Epithelial cell of proximal tubule (primary cell): Measurements from ENCODE around the gene NPR3. TPM values are rescaled to one million over a fixed set of nuclear protein-coding genes. Genes with fewer than 3 reads are reported as not detected.

Experiments
- DNase-seq: peaks from one replicate; pipeline ENCODE4 v3.0.0-alpha.2; 2011; ENCODE audit warnings: low read depth
- H3K4me3 ChIP-seq: 2 replicates; pipeline ENCODE4 v1.5.1; 2011; ENCODE audit warnings: low read depth, mild to moderate bottlenecking, low read length
- total RNA-seq: library from RNA; depleted of rRNA; stranded (reverse); fragments of >200 nt; gene quantifications from 2 replicates; pipeline ENCODE4 v1.2.3, GENCODE V29; 2015
- TF ChIP-seq, protein P1 (sequence below): conservative IDR thresholded peaks from 2 replicates; pipeline ENCODE4 v1.5.1; 2012; ENCODE audit warnings: low read depth, mild to moderate bottlenecking, low read length

The NPR3 gene
- total RNA-seq, 1 donor from 2014 or later, result 0.29 TPM

DNA sequence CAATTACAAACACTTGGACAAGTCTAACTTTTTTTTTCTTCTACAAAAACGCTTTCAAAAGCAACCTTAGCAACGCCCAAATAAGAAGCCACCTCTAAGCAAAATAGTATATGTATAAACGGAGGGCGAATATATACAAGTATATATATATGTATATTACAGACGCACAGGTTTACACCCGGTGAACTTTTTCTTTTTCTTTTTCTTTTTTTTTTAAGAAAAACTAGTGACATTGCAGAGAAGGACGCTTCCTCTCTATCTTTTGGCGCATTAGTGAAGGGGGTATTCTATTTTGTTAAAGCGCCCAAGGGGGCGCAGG, 200 bp downstream of the NPR3 start:
- DNase-seq, result no peak
- H3K4me3 ChIP-seq, result peak overlapping the region; percentile 34
- TF ChIP-seq, protein P1, sequence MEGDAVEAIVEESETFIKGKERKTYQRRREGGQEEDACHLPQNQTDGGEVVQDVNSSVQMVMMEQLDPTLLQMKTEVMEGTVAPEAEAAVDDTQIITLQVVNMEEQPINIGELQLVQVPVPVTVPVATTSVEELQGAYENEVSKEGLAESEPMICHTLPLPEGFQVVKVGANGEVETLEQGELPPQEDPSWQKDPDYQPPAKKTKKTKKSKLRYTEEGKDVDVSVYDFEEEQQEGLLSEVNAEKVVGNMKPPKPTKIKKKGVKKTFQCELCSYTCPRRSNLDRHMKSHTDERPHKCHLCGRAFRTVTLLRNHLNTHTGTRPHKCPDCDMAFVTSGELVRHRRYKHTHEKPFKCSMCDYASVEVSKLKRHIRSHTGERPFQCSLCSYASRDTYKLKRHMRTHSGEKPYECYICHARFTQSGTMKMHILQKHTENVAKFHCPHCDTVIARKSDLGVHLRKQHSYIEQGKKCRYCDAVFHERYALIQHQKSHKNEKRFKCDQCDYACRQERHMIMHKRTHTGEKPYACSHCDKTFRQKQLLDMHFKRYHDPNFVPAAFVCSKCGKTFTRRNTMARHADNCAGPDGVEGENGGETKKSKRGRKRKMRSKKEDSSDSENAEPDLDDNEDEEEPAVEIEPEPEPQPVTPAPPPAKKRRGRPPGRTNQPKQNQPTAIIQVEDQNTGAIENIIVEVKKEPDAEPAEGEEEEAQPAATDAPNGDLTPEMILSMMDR, result no peak

GRCh38 chr5:32711681-32712480, 760 bp downstream of the NPR3 start:
- TF ChIP-seq, protein P1, result no peak
- no peak for DNase-seq
- peak overlapping the region; percentile 34 for H3K4me3 ChIP-seq

GRCh38 chr5:32712481-32713360, 1.6 kb downstream of the NPR3 start:
- no peak for DNase-seq
- H3K4me3 ChIP-seq, result no peak overlapping the region
- TF ChIP-seq, protein P1, result no peak

- no peak for DNase-seq
Measured at GRCh38 chr5:32713361-32713769, 2.2 kb downstream of the NPR3 start.

GRCh38 chr5:32713770-32714381, 2.8 kb downstream of the NPR3 start:
- TF ChIP-seq, protein P1, result no peak
- DNase-seq, result no peak
- peak overlapping the region; percentile 35 for H3K4me3 ChIP-seq

More at GRCh38 chr5:32713361-32713769, 2.2 kb downstream of the NPR3 start:
- H3K4me3 ChIP-seq, result peak overlapping the region; percentile 35
- TF ChIP-seq, protein P1, result no peak

GRCh38 chr5:32714836-32715235, 3.7 kb downstream of the NPR3 start:
- H3K4me3 ChIP-seq, result no peak overlapping the region
- DNase-seq, result no peak
- TF ChIP-seq, protein P1, result no peak
